ENCODE data around the gene USP33.
A peak's percentile ranks its signal among the peaks of the same experiment; 100 is the strongest.
"Not testable (repeated sequence)": the region's sequence is repeated elsewhere in the genome, so short reads cannot be mapped to it uniquely, and the experiment has no call there.

USP33 gene

DNA sequence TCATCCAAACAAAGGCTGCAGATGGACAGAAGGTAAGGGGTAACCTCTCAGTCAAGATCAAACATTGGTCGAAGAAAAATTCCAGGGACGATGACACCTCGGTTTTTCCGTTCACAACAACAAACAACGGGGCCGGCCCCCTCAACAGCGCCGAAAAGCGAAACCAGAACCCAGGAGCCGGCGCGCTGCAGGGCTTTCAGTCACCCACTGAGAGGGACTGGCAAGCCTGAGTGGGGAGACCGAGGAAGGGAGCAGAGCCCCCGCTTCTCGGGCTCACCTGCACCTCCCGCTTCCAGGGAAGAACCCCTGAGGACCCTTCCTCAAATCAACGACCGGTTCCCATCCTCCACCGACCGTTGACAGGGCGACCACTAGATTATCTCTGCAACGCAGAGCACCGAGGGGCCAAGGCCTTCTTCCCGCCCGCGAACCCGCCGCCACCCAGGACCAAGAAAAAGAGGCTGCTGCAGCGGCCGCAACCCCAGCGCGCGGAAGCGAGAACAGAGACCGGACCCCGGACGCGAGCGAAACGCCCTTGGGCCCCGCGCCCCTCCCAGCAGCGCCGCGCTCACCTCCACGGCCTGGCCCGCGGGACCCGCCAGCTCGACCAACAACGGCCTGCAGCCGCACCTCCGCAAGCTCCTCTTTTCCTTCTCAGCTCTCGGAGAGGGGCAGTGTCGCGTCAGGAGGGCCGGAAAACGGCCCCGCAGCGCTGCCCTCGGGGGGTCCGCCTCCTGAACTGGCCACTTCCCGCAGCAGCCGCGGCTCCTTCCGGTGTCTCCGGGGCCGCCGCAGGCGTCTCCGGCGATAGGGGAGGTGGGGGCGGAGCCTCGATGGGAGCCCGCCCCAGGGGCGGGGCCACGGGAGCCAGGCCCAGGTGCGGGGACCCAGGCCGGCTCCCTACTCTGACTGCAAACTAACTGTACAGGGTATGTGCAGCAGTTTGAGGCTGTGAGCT lies at the start of gene USP33:
Gene USP33 (minus strand): TSS at position 782 of the 958 bp plus-strand sequence. CDS start 18,155 bp downstream, outside the sequence.
- peak; percentile 89 for DNase-seq (ENCODE audit: low spot score)

DNA sequence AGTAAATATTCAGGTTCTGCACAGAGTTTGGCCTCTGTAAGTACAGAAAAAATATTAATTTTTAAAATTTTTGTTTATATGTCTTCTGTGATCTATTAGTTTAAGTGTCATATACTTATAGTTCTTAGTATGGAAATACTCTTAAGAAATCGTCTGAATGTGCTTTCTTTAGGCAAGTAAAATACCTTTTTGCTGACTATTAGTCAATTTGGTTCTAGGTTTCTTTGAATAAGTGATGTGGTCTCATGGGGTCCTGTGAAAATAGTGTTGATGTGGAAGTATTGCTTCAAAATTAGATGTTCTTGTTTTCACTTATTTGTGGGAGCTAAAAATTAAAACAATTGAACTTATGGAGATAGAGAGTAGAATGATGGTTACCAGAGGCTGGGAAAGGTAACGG lies 43.7 kb upstream of the USP33 start:
- DNase-seq (ENCODE audit: low spot score): no peak

DNA sequence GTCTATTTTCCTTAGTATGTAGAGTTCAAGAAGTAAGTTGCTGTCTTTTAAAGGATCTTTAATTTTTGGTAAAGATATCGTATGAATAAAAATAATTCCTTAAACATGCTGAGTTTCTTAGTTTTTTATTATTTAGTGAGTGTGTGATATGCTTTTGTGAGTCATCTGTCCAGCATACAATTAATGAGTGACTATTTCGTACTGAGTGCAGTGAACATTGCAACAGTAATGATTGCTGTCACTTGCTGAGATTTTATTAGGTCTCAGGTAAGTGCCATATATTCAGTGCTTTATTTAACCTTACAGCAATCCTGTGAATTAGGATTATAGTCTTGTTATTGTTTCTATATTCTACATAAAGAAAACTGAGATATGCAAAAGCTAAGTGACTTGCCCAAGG lies 42.4 kb upstream of the USP33 start:
- DNase-seq (ENCODE audit: low spot score): peak; percentile 60

DNA sequence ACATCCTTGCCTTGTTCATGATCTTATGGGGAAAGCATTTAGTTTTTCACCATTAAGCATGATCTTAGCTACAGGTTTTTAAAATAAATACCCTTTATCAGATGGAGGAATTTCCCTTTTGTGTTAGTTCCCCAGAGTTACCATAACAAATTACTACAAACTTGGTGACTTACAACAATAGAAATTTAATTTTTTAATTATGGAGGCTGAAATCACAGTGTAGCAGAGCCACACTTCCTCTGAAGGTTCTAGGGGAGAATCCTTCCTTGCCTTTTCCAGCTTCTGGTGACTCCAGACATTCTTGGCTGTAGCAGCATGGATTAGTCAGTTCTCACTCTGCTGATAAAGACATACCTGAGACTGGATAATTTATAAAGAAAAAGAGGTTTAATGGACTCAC lies 38.3 kb upstream of the USP33 start:
- DNase-seq (ENCODE audit: low spot score): peak; percentile 60

DNA sequence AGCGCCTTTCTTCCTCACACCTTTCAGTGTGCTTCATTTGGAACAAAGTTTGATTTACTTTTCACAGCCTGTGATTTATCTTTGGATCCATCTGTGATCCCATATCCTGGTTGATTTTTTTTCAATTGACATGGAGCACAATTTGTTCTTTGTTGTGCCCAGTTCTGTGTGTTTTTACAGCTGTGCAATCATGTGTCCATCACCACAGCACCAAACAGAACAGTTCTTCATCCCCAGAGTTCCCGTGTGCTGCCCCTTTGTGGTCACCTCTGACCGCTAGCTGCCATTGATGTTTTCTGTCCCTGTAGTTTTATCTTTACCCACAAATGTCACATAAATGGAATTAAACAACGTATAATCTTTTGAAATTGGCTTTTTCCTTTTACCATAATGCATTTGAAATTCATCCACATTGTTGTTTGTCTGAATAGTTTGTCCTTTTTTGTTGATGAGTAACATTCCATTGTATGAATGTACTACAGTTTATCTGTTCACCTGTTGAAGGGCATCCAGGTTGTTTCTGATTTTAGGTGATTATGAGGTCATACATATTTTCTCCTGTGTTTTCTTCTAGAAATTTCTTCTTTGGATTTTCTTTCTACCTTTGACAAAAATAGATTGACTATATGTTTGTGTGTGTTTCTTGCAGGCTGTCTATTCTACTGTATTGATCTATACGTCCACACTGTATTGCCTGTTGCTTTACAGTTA lies 37.2 kb upstream of the USP33 start:
- no peak for DNase-seq (ENCODE audit: low spot score)

DNA sequence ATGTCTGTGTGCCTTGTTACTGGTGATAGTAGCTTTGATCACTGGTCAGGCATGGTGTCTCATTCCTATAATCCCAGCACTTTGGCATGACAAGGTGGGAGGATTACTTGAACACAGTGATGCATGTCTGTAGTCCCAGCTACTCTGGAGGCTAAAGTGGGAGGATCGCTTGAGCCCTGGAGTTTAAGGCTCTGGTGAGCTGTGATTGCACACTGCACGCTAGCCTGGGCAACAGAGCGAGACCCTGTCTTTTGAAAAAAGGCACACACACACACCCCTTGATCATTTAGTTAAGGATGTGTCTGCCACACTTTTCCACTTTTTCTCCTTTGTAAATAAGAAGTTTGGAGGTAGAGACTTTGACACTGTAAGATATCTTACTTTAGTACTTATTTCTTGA lies 34.9 kb upstream of the USP33 start:
- DNase-seq (ENCODE audit: low spot score): peak; percentile 37

DNA sequence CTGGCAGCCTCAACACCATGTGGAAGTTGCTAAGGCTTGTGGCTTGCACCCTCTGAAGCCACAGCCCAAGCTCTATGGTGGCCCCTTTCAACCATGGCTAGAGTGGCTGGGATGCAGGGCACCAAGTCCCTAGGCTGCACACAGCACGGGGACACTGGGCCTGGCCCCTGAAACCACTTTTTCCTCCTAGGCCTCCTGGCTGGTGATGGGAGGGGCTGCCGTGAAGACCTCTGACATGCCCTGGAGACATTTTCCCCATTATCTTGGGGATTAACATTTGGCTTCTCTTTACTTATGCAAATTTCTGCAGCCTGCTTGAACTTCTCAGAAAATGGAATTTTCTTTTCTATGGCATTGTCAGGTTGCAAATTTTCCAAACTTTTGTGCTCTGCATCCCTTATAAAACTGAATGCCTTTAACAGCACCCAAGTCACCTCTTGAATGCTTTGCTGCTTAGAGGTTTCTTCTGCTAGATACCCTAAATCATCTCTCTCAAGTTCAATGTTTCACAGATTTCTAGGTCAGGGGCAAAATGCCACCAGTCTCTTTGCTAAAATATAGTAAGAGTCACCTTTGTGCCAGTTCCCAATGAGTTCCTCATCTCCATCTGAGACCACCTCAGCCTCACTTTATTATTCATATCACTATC lies 26.6 kb upstream of the USP33 start:
- not testable (repeated sequence) for DNase-seq (ENCODE audit: low spot score)

DNA sequence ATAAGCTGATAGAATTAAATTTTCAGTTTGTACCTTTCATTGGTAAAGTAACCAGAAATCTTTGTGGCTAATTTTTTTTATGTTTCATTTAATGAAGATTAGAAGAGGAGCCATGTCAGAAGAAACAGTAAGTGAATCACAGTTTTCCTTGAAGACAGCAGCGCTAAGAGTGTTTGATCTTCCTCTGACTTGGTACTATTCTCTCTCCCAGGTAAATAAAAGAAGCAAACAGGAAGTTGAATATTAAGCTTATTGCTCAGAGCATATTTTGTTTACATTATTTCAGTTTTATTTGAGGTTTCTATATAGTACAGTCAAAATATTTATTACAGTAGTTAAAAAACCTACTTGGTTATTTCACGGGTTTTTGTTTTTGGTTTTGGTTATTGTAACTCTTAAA lies 23.5 kb upstream of the USP33 start:
- DNase-seq (ENCODE audit: low spot score): no peak

DNA sequence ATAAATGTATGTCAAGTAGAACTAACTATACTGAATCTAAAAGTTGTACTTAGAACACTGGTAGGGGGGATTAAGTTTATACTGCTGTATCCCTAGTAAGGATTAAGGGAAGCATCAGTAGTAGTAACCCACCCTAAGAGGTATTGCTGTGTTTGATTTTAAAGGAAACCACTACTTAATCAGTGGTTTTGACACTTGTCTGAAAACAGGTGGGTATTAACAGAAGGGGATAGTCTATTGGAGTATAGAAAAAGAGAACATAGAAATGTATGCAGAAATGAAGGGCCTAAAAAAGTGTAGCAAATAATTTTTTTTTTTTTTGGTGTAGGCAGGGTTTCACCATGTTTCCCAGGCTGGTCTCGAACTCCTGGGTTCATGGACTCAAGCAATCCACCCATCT lies 22.0 kb upstream of the USP33 start:
- no peak for DNase-seq (ENCODE audit: low spot score)

DNA sequence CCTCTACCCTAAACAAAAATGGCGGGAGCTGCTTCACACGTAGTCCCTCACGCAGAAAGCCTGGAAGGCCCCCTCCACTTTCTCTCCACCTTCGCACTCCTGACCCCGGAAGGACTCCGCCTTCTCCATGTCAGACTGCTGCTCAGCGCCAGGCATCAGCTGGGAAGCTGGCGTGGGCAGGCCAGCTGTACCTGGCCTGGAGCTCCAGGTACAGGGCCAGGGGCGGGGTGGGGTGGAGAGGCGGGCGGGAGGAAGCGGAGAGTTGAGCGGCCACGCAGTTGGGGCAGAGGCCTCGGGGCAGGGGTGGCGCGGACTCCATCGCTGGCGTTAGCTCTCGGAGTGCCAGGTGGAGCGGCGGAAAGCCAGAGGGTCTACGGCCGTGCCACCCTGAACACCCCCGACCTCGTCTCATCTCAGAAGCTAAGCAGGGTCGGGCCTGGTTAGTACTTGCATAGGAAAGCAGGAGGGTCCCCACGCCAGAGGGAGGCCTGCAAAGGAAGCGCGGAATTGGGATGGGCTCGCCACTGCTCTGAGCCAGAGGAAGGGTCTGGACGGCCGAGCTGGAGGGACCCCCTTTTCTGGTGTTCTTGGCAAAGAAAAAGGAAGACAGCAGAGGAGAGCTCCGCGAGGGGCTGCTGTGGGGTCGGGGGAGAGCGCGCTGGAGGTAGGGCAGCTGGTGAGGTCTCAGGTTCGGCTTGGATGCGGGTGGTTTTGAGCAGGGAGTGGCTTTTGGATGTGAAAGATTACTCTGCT lies 20.1 kb upstream of the USP33 start, which contains the start of gene MIGA1:
Gene MIGA1 (plus strand): TSS at position 121 of the 753 bp plus-strand sequence. CDS start 3,604 bp downstream, outside the sequence.
- DNase-seq (ENCODE audit: low spot score): peak; percentile 95

DNA sequence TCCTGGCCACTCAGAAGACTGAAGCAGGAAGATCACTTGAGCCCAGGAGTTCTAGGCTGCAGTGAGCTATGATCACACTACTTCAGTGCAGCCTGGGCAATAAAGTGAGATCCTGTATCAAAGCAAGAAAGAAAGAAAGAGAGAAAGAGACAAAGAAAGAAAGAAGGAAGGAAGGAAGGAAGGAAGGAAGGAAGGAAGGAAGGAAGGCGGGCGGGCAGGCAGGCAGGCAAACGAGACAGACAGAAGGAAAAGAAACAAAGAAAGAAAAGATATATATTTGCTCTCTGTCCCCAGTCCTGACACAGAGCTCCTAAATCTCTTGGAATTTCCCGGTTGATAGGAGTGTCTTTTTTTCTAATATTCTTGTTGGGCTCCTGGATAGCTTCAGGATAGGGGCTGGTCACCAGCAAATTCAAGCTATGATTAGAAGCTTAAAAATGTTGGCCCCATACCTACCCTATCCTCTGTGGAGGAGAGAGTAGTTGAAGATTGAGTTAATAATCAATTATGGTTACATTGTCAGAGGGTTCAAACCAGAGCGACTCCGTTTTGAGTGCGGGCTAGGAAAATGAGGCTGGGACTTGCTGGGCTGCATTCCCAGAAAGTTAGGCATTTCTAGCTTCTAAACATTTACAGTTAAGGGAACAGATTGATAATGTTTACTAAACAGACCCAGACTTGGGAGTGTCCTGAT lies 16.5 kb upstream of the USP33 start:
- peak; percentile 95 for DNase-seq (ENCODE audit: low spot score)

DNA sequence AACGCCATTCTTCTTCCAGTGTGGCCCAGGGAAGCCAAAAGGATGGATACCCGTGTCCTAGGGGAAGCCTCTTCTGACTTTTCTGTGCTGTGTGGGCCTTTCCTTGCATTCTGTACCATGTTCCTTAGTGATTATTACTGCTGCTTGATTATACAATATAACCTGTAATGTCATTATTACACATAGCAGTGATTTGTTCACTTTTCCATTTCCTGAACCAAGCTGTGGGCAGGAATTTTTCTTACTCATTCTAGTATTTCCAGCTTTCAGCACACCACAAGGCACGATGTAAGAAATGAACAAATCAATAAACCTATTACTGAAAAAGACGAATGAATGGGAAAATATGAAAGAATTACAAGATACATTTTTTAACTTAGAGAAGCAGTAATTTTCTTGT lies 8.4 kb upstream of the USP33 start:
- DNase-seq (ENCODE audit: low spot score): peak; percentile 40

DNA sequence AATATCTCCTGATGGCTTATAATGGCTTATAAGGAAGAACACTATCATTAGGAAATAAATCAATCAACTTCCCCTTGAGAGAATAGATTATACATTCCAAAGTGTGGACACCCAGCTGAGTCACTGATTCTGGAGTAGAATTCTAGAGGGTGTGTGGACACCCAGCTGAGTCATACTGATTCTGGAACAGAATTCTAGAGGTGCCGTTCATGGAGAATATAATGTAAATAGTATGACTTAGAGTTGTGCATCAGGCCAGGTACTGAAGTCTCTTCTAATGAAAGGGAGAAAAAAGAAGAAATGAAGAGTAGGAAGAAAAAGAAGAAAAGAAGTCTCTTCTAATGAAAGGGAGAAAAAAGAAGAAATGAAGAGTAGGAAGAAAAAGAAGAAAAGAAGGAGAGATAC lies 2.4 kb upstream of the USP33 start:
- peak; percentile 82 for DNase-seq (ENCODE audit: low spot score)

DNA sequence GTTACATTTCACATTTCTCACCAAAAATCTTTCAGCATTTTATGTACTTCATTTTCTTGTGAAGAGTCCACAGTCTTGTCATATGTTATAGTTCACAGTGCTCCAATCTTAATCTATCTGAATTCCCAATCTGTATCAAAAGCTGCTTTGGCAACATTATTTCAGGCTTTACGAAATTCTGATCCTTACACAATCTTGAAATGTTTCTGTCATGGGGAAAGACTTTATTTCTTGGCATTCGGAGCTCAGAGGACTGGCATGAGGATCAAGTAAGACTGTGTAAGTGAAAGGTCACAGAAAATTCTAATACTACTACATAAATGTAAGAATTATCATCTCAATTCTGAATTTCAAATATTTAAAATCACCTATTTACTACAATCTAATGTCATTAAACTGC lies 2.0 kb downstream of the USP33 start:
- no peak for DNase-seq (ENCODE audit: low spot score)

DNA sequence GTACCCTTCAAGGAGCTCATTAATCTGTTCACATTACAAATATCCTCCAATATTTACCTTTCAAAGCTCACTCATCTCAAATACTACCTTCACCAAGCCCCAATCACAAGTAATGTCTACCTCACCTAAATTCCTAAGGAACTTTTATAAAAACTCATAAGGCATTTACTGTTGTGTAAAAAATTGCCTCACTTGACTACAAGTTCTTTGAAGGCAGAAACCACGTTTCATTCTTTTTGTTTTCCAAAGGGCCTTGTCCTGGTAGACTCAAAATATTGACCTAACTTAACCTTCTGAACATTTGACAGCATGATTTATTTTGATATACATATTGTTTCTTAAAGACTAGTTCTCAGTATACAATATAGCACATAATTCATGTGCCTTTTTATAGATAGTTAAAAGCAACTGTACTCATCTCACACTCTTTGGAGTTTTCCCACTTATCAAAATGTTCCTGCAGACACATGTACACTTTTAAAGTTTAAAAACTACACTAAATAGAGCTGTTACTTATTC lies 2.5 kb downstream of the USP33 start:
- no peak for DNase-seq (ENCODE audit: low spot score)

DNA sequence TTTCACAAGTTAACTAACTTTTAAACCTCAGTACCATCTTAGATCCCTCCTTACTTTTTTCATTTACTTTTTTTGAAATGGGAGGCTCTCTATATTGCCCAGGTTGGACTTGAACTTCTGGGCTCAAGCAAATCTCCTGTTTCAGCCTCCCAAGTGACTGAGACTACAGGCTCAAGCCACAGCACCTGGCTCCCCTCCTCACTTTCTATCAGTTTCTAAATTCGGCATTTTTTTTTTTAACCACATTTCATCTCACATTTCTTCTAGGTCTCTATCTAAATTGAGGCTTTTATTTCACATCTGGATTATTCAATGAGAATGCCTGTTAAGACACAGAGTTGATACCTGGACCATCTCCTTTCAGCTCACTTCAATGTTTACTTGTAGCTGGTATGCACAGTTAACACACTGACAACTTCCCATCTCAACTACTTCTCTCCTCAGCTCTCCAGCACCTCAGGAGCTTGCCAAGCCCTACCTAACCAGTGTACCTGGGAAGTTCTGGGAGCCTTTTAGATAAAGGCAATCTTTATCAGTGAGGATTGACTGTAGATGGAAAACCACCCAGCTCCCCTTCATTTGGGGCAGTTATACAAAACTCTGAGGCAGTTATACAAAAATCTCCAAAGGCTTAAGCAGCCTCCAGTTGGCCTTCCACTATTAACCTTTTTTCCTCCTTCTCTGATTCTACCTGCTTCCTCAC lies 3.4 kb downstream of the USP33 start:
- no peak for DNase-seq (ENCODE audit: low spot score)

DNA sequence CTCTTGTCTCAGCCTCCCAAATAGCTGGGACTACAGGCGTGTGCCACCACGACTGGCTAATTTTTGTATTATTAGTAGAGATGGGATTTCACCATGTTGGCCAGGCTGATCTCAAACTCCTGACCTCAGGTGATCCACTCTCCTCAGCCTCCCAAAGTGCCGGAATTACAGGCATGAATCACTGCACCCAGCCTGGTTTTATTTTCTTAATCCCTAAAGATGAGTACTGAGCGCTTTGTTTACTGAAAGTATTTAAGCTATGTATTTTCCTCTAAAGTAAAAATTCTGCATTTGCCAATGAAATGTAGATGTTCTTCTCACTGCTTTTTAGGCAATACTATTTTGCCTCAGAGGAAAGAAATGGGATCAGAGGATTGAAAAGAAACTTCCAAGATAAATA lies 10.2 kb downstream of the USP33 start:
- DNase-seq (ENCODE audit: low spot score): not testable (repeated sequence)

DNA sequence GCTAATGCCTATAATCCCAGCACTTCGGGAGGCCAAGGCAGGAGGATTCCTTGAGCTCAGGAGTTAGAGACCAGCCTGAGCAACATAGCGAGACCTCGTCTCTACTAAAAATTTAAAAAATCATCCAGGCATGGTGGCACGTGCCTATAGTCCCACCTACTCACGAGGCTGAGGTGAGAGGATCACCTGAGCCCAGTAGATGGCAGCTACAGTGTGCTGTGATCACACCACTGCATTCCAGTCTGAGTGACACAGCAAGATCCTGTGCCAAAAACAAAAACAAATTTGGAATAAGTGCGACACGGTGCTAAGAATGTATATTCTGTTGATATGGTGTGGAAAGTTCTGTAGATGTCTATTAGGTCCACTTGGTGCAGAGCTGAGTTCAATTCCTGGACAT lies 15.1 kb downstream of the USP33 start:
- peak; percentile 29 for DNase-seq (ENCODE audit: low spot score)

DNA sequence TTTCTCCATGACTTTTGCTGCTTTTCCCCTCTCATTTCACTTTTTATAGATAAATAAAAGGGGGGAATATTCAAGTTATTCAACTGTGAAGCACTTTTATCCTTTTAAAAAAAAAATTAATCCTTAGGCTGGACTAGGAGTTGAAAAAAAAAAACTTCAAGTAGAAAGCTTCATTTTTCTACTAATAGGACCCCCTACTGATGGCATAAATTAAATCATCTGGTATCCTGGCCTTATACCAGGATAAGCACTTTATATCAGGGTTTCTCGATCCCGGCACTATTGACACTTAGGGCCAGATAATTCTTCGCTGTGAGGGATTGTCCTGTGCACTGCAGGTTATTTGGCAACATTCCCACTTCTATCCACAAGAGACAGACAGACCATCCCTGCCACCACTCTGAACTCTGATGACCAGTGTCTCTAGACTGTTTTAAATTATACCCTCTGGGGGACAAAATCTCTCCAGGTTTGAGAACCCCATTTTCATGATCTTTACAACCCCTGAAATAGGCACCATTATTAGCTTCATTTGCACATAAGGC lies 17.6 kb downstream of the USP33 start:
- no peak for DNase-seq (ENCODE audit: low spot score)

DNA sequence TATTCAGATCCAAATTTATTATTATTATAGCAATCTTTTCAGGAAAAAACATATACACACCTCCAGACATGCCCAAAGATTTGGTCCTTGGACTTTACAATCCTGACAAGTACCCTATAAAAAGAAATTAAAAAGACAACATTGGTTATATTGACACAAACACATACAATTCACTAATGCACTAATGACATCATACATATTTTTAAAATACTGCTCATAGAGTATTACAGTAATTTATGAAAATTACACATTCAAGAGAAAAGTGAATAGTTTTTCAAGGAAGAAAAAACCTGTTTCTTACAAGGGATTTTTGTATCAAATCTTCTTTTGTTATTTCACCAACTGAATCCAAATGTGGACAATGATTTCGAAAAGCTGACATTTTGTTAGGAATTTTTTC lies 18.3 kb downstream of the USP33 start:
- DNase-seq (ENCODE audit: low spot score): no peak

All from kidney tubule cell (primary cell).